Measurements from ENCODE around the gene FOXP4. TPM values are rescaled to one million over a fixed set of nuclear protein-coding genes. Genes with fewer than 3 reads are reported as not detected.

The FOXP4 gene
- total and polyA plus RNA-seq, 2 of the 13 experiments (the other 11 are each of a cell fraction or from before 2014, with no cell fraction given) = 11.0 to 12.4 TPM

DNA sequence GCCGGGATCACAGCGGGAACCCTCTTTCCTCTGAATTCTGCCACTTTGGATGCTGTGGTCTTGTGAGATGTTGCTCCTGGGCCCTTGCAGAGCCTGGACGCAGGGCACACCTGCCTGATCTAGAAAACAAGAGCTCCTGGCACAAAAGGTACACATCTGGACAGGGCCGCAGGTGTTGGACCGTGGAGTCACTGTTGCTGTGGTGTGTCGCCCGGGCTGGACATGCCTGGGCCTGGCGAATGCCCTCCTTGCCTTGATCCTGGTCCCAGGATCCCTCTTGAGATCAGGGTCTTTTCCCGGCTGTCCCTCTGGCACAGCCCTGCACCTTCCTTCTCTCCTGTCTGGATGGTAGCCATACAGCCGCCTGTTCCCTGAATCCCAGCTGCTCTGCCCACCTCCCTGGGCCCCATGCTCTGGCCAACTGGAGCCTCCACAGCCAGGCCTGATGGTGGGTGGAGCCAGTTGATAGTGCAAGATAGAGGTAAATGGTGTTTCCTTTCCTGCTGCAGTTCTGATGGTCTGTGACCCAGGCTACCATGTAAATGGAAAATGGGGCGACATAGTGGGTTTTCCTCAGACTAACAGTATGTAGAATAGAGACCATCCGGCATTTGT is 5.0 kb downstream of the FOXP4 start:
- Histone ChIP-seq H2AFZ (ENCODE audit: low read length) (no peak overlapping the region), H3K4me2 (ENCODE audit: low read depth, low read length) (0 out of 2 replicates have a peak overlapping the region, but pooled peaks have one; percentile 13), H3K4me1 (ENCODE audit: insufficient read depth, low read length) (peaks cover 72% of the 10 kb centered on the region), H3K27me3 (ENCODE audit: control insufficient read depth in 1 of 2, insufficient read depth in 2 of 2, low read length in 2 of 2) (no peaks in the 10 kb centered on the region), H4K20me1 (ENCODE audit: insufficient read depth, low read length) (peaks cover 79% of the 10 kb centered on the region), H3K9me3 (ENCODE audit: low read length) (no peaks in the 10 kb centered on the region), H3K36me3 (replicated peaks in 1 of 2; ENCODE audit: control insufficient read depth in 1 of 2, insufficient read depth in 2 of 2, low read length in 2 of 2) (peaks cover 27 to 61% of the 10 kb centered on the region in 2 experiments), H3K4me3 (replicated peaks in 1 of 3; ENCODE audit: insufficient read depth in 1 of 3, low read depth in 2 of 3, low read length in 3 of 3) (no peak overlapping the region; a peak in 1 of 6 replicates), H3K9ac (ENCODE audit: insufficient read depth, low read depth, low read length) (no peak overlapping the region), H3K79me2 (ENCODE audit: insufficient read depth, low read length) (peaks cover 91% of the 10 kb centered on the region), H3K27ac (ENCODE audit: extremely low read length, insufficient read depth, low read length) (no peak overlapping the region)
- ChIA-PET POLR2A (interaction anchor here (1.0 to 2.2 kb wide), 6 partner anchors 17 to 123 kb away, joined by 3 to 15 read pairs (median 6); no protein-coding TSS in a partner anchor), CTCF (ENCODE audit: low intra/inter-chr PET ratio, low total read pairs) (no interaction called here)
- FAIRE-seq (no peak), ATAC-seq (no peak), DNase-seq (ENCODE audit: low spot score) (no peak)
- in situ Hi-C loops (cut with HindIII; ENCODE audit: extremely low pct_ligation_motif_present, low pct_unique_long_range_greater_than_20kb) = no loop called here
- BruUV-seq (replicated peaks) = no TSS peak
- intact Hi-C loops (cut with micrococcal nuclease; ENCODE audit: unreplicated experiment) = no loop called here
- 100% methylated on average over 7 of the region's 12 CpGs for WGBS (ENCODE audit: low lambda C conversion rate)
- TF ChIP-seq MBNL3 (CRISPR knock-in tag; conservative IDR thresholded peaks at IDR 0.05) = no peak
- no peak for TF ChIP-seq ZNF101 (CRISPR knock-in tag; IDR thresholded peaks at IDR 0.05; ENCODE audit: borderline replicate concordance, low read depth)
- TF ChIP-seq NONO (IDR thresholded peaks at IDR 0.05) = no peak
- TF ChIP-seq NONO (CRISPR knock-in tag; conservative IDR thresholded peaks at IDR 0.05) = no peak
- no peak for TF ChIP-seq HOXA3 (CRISPR knock-in tag; IDR thresholded peaks at IDR 0.05)
- TF ChIP-seq ZMYM2 (CRISPR knock-in tag; IDR thresholded peaks at IDR 0.05) = no peak
- TF ChIP-seq, protein P1, sequence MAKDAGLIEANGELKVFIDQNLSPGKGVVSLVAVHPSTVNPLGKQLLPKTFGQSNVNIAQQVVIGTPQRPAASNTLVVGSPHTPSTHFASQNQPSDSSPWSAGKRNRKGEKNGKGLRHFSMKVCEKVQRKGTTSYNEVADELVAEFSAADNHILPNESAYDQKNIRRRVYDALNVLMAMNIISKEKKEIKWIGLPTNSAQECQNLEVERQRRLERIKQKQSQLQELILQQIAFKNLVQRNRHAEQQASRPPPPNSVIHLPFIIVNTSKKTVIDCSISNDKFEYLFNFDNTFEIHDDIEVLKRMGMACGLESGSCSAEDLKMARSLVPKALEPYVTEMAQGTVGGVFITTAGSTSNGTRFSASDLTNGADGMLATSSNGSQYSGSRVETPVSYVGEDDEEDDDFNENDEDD (CRISPR knock-in tag; IDR thresholded peaks at IDR 0.05; ENCODE audit: borderline replicate concordance) = no peak
- no peak for TF ChIP-seq RCOR2 (CRISPR knock-in tag; IDR thresholded peaks at IDR 0.05)
- no peak for TF ChIP-seq ARNT2 (CRISPR knock-in tag; IDR thresholded peaks at IDR 0.05; ENCODE audit: low read depth)
- no peak for TF ChIP-seq ZNF784 (CRISPR knock-in tag; IDR thresholded peaks at IDR 0.05; ENCODE audit: borderline replicate concordance)
- TF ChIP-seq, protein P2, sequence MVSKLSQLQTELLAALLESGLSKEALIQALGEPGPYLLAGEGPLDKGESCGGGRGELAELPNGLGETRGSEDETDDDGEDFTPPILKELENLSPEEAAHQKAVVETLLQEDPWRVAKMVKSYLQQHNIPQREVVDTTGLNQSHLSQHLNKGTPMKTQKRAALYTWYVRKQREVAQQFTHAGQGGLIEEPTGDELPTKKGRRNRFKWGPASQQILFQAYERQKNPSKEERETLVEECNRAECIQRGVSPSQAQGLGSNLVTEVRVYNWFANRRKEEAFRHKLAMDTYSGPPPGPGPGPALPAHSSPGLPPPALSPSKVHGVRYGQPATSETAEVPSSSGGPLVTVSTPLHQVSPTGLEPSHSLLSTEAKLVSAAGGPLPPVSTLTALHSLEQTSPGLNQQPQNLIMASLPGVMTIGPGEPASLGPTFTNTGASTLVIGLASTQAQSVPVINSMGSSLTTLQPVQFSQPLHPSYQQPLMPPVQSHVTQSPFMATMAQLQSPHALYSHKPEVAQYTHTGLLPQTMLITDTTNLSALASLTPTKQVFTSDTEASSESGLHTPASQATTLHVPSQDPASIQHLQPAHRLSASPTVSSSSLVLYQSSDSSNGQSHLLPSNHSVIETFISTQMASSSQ (IDR thresholded peaks at IDR 0.05; ENCODE audit: low read depth) = no peak
- TF ChIP-seq, protein P2 (CRISPR knock-in tag; IDR thresholded peaks at IDR 0.05; ENCODE audit: borderline replicate concordance) = no peak
- TF ChIP-seq ZFP41 (CRISPR knock-in tag; IDR thresholded peaks at IDR 0.05; ENCODE audit: borderline replicate concordance) = no peak
- TF ChIP-seq HCFC1 (IDR thresholded peaks at IDR 0.05; ENCODE audit: low read depth, low read length) = no peak
- no peak for TF ChIP-seq ZFP82 (CRISPR knock-in tag; IDR thresholded peaks at IDR 0.05; ENCODE audit: borderline replicate concordance)
- TF ChIP-seq ZBTB21 (CRISPR knock-in tag; IDR thresholded peaks at IDR 0.05) = no peak
- TF ChIP-seq ARNT (IDR thresholded peaks at IDR 0.05) = no peak
- TF ChIP-seq NBN (conservative IDR thresholded peaks at IDR 0.05) = no peak
- TF ChIP-seq MYPOP (CRISPR knock-in tag; IDR thresholded peaks at IDR 0.05) = no peak
- no peak for TF ChIP-seq GTF3A (CRISPR knock-in tag; conservative IDR thresholded peaks at IDR 0.05)

Measured in HepG2 (cell line).